SU-DHL-6 (cell line): ENCODE measurements around the gene PRKAR2B.

ENCODE experiments used
- H2AFZ ChIP-seq: fragments of 200-600 bp; sonication (generic); 2 replicates; pipeline ENCODE4 v1.6.1; 2014; ENCODE audit warnings: low read depth, mild to moderate bottlenecking, moderate library complexity, mixed read lengths, antibody characterized with exemption, low read length; ENCODE audit not compliant: severe bottlenecking
- H3F3A ChIP-seq: fragments of 200-600 bp; shearing (Covaris generic); 2 replicates; pipeline ENCODE4 v1.6.0; 2016; ENCODE audit warnings: antibody characterized with exemption, mild to moderate bottlenecking; ENCODE audit not compliant: insufficient read depth
- H3K27ac ChIP-seq: fragments of 200-600 bp; sonication (generic); 2 replicates; pipeline ENCODE4 v1.5.1; 2016; ENCODE audit warnings: low read depth, mild to moderate bottlenecking, low read length, moderate library complexity, mixed read lengths
- H3K27me3 ChIP-seq: fragments of 200-600 bp; sonication (generic), shearing (Covaris generic); 2 replicates; pipeline ENCODE4 v1.6.0; 2014; ENCODE audit warnings: mild to moderate bottlenecking, low read length
- H3K36me3 ChIP-seq: fragments of 200-600 bp; sonication (generic); 2 replicates; pipeline ENCODE4 v1.6.1; 2014; ENCODE audit warnings: mild to moderate bottlenecking, low read length, mixed read lengths
- H3K4me2 ChIP-seq: fragments of 300-600, 200-600 bp; shearing (Covaris generic), sonication (generic); 2 replicates; pipeline ENCODE4 v1.6.0; 2014; ENCODE audit warnings: low read length, low read depth, mild to moderate bottlenecking; ENCODE audit not compliant: poor library complexity, severe bottlenecking
- H3K4me3 ChIP-seq: fragments of 200-600 bp; sonication (generic); 2 replicates; pipeline ENCODE4 v1.5.1; 2014; ENCODE audit warnings: antibody characterized with exemption, low read length, mild to moderate bottlenecking, mixed read lengths; ENCODE audit not compliant: insufficient read depth, poor library complexity, severe bottlenecking
- H3K79me2 ChIP-seq: fragments of 200-600 bp; sonication (generic); 2 replicates; pipeline ENCODE4 v1.6.1; 2014; ENCODE audit warnings: mild to moderate bottlenecking, low read length, moderate library complexity; ENCODE audit not compliant: insufficient read depth
- H3K9ac ChIP-seq: fragments of 200-600 bp; sonication (generic); 2 replicates; pipeline ENCODE4 v1.7.0; 2014; ENCODE audit warnings: mild to moderate bottlenecking, low read length
- H3K9me2 ChIP-seq: fragments of 200-600 bp; sonication (generic); replicated peaks from 2 replicates; pipeline ENCODE4 v1.6.1; 2014; ENCODE audit warnings: low read length; ENCODE audit not compliant: insufficient read depth
- H3K9me3 ChIP-seq: fragments of 200-600 bp; sonication (generic); 2 replicates; pipeline ENCODE4 v1.6.1; 2014; ENCODE audit warnings: low read length, mixed read lengths; ENCODE audit not compliant: insufficient read depth
- H4K20me1 ChIP-seq: fragments of 200-600 bp; sonication (generic); 2 replicates; pipeline ENCODE4 v1.6.1; 2014; ENCODE audit warnings: low read depth, mild to moderate bottlenecking, antibody characterized with exemption, low read length, moderate library complexity, mixed read lengths
- CTCF ChIP-seq: fragments of 200-600 bp; sonication (generic); IDR thresholded peaks from one replicate; pipeline ENCODE4 v1.5.1; 2017; ENCODE audit warnings: antibody characterized with exemption, mild to moderate bottlenecking, low read length, moderate library complexity; ENCODE audit not compliant: insufficient read depth, poor library complexity, severe bottlenecking
- EZH2phosphoT487 ChIP-seq: fragments of 200-600 bp; sonication (generic), shearing (Covaris generic); conservative IDR thresholded peaks from 2 replicates; pipeline ENCODE4 v1.6.1; 2018; ENCODE audit warnings: mild to moderate bottlenecking, antibody characterized with exemption, low read length, moderate library complexity, mixed read lengths

PRKAR2B gene

GRCh38 chr7:107032720-107033438 lies 11.6 kb upstream of the PRKAR2B start:
- no peaks in the 10 kb centered on the region for H4K20me1 ChIP-seq
- no peak overlapping the region for H3K4me3 ChIP-seq
- no peak overlapping the region for H3K27ac ChIP-seq
- no peaks in the 10 kb centered on the region for H3K9me3 ChIP-seq
- H3K9ac ChIP-seq = no peak overlapping the region
- no peaks in the 10 kb centered on the region for H3K27me3 ChIP-seq
- H3K79me2 ChIP-seq = no peaks in the 10 kb centered on the region
- TF ChIP-seq CTCF (no peak), EZH2phosphoT487 (no peak)
- no peak overlapping the region for H3K4me2 ChIP-seq
- H3K36me3 ChIP-seq = no peaks in the 10 kb centered on the region
- no peak overlapping the region for H2AFZ ChIP-seq
- H3F3A ChIP-seq = no peaks in the 10 kb centered on the region
- H3K9me2 ChIP-seq = no peaks in the 10 kb centered on the region

GRCh38 chr7:107034553-107034952 lies 10.0 kb upstream of the PRKAR2B start:
- no peak overlapping the region for H2AFZ ChIP-seq
- no peaks in the 10 kb centered on the region for H4K20me1 ChIP-seq
- no peak overlapping the region for H3K9ac ChIP-seq
- no peak overlapping the region for H3K4me2 ChIP-seq
- H3K27ac ChIP-seq = no peak overlapping the region
- no peaks in the 10 kb centered on the region for H3K27me3 ChIP-seq
- H3K36me3 ChIP-seq = no peaks in the 10 kb centered on the region
- no peaks in the 10 kb centered on the region for H3K9me3 ChIP-seq
- H3K79me2 ChIP-seq = no peaks in the 10 kb centered on the region
- no peaks in the 10 kb centered on the region for H3K9me2 ChIP-seq
- TF ChIP-seq CTCF (no peak), EZH2phosphoT487 (no peak)
- H3F3A ChIP-seq = no peaks in the 10 kb centered on the region
- no peak overlapping the region for H3K4me3 ChIP-seq

GRCh38 chr7:107035446-107035845 lies 9.1 kb upstream of the PRKAR2B start:
- Histone ChIP-seq H3K9me2 (no peaks in the 10 kb centered on the region), H3K79me2 (no peaks in the 10 kb centered on the region), H3K4me3 (no peak overlapping the region), H3K27me3 (no peaks in the 10 kb centered on the region), H4K20me1 (no peaks in the 10 kb centered on the region), H3K36me3 (no peaks in the 10 kb centered on the region), H3K9ac (no peak overlapping the region), H2AFZ (no peak overlapping the region), H3F3A (no peaks in the 10 kb centered on the region), H3K27ac (no peak overlapping the region), H3K4me2 (no peak overlapping the region), H3K9me3 (no peaks in the 10 kb centered on the region)
- TF ChIP-seq CTCF (no peak), EZH2phosphoT487 (no peak)
